CD4-positive, alpha-beta T cell treated with Interleukin-2 at 100 ng/mL for 4 hours (primary cell): Measurements from ENCODE around the gene EEF1AKMT4.
A peak's percentile ranks its signal among the peaks of the same experiment; 100 is the strongest.
"Not testable (repeated sequence)": the region's sequence is repeated elsewhere in the genome, so short reads cannot be mapped to it uniquely, and the experiment has no call there.

Experiments
- DNase-seq: peaks from one replicate; pipeline ENCODE4 v3.0.0-alpha.2; 2020; ENCODE audit warnings: low spot score

Gene EEF1AKMT4

GRCh38 chr3:184259878-184260723 is 10.6 kb downstream of the EEF1AKMT4 start:
- DNase-seq = peak; percentile 31

DNA sequence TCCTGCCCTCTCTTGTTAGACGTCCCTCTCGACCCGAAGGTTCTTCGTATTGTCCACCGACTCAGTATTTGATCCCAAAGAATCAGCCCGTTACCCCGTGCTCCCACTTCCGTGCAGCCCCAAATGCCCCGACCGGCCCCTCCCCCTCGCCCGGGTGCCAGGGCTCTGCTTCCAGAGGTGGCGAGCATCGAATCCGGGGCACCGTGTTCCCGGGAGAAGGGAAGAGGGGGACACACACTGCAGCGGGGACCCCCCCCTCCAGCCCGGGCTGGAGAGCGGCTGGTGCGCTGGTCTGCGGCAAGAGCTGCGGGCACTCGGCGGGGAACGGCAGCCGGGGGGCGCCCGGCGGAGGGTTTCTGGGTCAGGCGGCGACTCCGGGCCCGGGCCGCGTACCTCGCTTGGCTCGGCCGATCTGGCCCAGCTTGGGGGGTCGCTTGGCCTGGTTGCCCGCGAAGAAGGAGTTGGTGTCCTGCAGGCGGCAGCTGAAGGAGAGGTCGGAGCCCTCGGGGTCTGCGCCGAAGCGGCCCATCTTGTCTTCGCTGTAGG is 11.3 kb downstream of the EEF1AKMT4 start:
- DNase-seq = no peak

DNA sequence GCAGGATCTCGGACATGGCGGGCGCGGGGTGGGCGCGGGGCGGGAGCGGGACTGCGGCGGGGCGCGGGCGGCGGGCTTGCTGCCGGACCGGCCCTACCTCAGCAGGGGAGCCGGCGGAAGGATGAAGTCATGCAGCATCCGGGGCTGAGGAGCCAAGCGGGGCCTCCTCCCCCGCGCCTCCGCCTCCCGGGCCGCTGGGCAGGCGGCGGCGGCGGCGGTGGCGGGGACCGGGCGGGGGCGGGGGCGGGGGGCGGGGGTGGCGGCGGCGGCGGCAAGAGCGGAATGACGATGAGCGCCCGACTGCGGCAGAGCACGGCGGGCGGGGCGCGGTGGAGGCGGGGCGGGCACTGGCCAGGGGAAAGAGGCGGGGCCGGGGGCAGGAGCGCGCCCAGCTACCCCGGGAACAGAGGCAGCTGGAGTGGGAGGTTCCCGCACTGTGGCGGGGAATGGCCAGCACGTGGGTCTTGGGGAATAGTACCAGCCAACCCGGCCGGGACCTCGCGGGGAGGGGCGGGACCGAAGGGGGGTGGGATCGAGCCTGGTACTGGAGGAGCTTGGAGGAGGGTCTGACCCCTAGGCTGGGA is 11.9 kb downstream of the EEF1AKMT4 start, which contains the start of gene CAMK2N2:
CAMK2N2 (minus strand) TSS at position 284 of the 584 bp plus-strand sequence; CDS start at position 16, 268 bp downstream.
- DNase-seq = peak; percentile 46

- no peak for DNase-seq
Measured at GRCh38 chr3:184261854-184262763, 12.6 kb downstream of the EEF1AKMT4 start.

DNA sequence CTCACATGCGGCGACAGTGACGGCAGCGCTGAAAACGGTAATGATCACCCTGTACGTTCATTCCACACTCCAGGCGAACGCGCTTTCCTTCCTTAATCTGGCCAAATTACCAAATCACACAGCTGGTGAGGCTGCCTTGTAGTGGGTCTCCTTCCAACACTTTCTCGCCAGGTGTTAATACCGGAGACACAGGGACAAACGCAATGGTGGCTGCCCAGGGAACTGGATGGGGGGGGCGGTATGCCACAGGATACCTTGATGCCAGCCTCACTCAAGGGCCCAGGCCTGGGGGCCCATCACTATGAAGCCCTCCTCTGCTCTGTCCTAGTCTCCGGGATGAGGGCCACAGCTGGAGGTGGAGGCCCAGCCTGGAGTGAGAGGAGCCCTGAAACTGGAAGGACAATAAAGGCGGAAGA is 13.3 kb downstream of the EEF1AKMT4 start:
- DNase-seq = no peak

DNA sequence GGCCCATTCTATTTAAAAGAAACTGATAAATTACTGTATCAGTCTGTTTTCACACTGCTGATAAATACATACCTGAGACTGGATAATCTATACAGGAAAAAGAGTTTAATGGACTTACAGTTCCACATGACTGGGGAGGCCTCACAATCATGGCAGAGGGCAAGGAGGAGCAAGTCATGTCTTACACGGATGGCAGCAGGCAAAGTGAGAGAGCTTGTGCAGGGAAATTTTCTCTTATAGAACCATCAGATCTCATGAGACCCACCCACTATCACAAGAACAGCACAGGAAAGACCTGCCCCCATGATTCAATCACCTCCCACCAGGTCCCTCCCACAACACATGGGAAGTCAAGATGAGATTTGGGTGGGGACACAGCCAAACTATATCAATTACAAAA is 17.8 kb downstream of the EEF1AKMT4 start:
- not testable (repeated sequence) for DNase-seq

DNA sequence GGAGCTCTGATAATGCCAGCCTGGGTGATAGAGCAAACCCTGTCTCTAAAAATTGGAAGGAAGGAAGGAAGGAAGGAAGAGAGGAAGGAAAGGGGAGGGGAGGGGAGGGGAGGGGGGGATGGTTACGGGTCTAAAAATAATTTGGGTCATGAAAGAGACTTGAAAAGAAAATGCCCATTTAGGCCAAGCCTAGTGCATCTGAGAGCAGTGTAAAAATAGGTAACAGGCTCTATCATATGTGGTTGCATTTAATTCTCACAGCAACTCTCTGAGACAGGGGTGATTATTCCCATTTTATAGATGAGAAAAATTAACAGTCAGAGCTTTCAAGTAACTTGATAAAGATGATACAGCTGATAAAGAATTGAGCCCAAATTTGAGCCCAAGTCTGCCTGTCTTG is 22.8 kb downstream of the EEF1AKMT4 start:
- no peak for DNase-seq

DNA sequence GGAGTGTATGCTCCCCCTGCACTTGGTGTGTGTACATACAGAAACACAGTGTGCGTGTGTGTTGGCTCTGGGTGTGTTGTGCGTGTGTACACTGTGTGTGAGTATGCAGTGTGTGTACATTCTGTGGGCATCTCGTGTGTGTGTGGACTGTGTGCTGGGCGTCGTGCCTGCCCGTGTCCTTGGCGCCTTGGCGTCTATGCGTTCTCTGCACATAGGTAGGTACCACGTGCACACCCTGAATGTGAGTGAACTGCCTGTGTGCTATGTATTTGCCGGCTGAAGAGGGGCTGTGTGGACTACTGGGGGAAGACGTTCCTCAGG is 25.9 kb downstream of the EEF1AKMT4 start:
- no peak for DNase-seq

DNA sequence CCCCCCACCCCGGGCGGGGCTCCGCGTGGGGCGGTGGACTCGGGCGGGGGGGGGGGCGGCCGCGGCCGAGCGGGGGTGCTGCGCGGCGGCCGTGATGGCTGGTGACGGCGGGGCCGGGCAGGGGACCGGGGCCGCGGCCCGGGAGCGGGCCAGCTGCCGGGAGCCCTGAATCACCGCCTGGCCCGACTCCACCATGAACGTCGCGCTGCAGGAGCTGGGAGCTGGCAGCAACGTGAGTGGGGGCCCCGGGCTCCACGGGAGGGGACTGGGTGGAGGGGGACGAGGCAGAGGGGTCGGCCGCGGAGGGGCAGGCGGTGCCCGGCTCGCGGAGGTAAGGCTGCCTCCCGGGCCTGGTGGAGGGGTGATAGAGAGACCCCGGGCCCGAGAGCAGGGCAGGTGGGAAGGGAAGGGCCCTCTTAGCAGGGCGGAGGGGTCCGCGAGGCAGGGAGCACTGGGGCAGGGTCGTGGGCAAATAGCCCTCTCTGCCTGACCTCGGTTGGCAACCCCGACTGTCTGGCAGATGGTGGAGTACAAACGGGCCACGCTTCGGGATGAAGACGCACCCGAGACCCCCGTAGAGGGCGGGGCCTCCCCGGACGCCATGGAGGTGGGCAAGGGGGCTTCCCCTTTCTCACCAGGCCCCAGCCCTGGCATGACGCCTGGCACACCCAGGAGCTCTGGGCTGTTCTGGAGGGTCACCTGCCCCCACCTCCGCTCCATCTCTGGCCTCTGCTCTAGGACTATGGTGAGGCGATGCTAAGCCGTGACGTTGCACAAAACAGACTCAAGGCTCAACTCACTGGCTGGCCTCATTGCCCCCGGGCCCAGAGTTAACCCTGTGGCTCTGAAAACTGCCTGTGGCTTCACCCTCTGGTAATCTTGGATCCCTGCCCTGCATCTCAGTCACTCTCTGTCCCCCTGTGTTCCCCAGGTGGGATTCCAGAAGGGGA is 26.8 kb downstream of the EEF1AKMT4 start, which contains the start of gene ECE2:
ECE2 (plus strand) TSS at position 62 of the 950 bp plus-strand sequence; CDS start at position 194, 132 bp downstream.
- DNase-seq = no peak

DNA sequence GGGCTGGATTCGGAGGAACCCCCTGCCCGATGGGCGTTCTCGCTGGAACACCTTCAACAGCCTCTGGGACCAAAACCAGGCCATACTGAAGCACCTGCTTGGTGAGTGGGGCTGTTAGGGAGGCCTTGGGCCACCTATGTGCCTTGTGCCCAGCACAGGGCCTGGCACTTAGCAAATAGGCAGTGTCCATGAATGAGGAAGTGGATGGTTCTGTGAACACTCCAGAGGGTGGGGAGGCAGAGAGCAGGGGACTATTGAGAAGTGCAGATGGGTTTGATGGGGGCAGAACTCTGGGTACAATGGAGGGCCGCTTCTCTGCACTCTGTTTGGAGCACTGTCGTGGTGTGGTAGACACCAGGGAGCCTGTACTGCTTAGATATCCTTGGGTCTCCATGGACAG is 27.9 kb downstream of the EEF1AKMT4 start:
- no peak for DNase-seq

GRCh38 chr3:184282941-184283340 is 33.5 kb downstream of the EEF1AKMT4 start:
- no peak for DNase-seq

- no peak for DNase-seq
Measured at GRCh38 chr3:184283681-184284080, 34.2 kb downstream of the EEF1AKMT4 start.

- peak; percentile 22 for DNase-seq
Measured at GRCh38 chr3:184284696-184285095, 35.2 kb downstream of the EEF1AKMT4 start.

- peak; percentile 58 for DNase-seq
Measured at GRCh38 chr3:184289426-184289938, 40.0 kb downstream of the EEF1AKMT4 start.

DNA sequence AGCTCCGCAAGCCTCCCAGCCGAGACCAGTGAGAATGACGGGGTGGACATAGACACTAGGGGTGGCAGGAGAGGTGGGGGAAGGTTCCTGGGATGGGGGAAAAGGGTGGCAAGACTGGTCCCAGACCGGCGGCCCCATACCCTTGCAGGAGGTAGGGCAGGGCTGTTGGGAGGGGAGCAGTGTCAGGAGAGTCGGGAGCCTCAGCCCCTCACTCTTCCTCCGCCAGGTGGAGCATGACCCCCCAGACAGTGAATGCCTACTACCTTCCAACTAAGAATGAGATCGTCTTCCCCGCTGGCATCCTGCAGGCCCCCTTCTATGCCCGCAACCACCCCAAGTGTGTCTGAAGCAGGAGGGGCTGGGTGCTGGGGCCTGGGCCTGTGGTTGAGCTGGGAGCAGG is 40.9 kb downstream of the EEF1AKMT4 start:
- no peak for DNase-seq

DNA sequence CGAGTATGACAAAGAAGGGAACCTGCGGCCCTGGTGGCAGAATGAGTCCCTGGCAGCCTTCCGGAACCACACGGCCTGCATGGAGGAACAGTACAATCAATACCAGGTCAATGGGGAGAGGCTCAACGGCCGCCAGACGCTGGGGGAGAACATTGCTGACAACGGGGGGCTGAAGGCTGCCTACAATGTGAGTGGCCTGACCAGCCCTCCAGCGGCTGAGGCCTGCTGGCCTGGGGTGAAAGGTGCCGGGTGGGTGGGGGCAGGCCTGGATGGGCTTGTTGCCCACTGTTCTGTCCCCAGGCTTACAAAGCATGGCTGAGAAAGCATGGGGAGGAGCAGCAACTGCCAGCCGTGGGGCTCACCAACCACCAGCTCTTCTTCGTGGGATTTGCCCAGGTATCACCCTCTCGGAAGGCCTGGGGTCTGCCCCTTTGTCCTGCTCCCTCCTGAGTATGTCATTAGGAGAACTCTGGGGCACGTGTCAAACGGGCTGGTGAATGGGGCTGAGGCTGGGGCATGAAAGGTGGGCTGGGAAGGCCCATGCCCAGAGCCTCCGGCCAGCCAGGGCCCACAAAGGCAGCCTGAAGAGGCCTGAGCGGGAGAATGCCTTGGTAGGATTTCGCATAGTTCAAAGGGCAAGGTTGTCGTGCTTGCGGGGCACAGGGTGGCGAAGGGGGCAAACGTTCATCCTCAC is 41.7 kb downstream of the EEF1AKMT4 start:
- DNase-seq = no peak

DNA sequence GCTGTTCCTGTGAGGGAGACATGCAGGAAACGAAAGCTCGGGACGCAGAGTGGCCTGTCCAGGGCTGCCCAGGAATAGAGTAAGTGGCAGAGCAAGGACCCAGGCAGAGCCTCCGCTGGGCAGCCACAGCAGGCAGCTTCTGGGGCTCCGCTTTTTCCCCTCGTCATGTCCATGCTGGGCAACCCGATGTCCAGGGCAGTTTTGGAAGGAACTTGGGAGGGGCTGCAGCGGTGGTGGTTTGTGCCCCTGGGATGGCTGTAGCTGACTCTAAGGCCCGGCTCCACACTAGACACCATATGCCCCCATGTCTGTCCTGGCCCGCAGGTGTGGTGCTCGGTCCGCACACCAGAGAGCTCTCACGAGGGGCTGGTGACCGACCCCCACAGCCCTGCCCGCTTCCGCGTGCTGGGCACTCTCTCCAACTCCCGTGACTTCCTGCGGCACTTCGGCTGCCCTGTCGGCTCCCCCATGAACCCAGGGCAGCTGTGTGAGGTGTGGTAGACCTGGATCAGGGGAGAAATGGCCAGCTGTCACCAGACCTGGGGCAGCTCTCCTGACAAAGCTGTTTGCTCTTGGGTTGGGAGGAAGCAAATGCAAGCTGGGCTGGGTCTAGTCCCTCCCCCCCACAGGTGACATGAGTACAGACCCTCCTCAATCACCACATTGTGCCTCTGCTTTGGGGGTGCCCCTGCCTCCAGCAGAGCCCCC is 42.4 kb downstream of the EEF1AKMT4 start:
- no peak for DNase-seq

DNA sequence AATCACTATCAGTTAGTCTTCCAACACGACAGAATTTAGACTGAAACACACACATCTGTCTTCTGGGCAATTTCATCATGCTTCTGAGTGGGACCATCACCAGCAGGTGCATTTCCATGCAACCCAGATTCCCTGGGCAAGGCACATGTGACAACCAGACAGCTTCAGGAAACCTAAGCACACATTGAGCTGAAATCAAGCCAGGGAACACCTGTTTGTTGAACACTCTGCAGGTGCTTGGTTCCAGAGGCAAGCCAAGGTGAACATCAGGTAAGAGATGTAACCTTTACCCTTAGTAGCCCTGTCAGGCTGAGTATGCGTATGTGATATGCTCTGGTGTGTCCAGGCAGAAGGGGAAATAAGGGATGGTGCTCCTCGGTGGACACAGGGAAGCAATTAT is 46.3 kb downstream of the EEF1AKMT4 start:
- DNase-seq = no peak

GRCh38 chr3:184296616-184297015 is 47.1 kb downstream of the EEF1AKMT4 start:
- no peak for DNase-seq
